ENCODE results near the gene LIPK.
"Not testable (repeated sequence)": the region's sequence is repeated elsewhere in the genome, so short reads cannot be mapped to it uniquely, and the experiment has no call there.

LIPK gene

GRCh38 chr10:88715517-88715916 lies 9.5 kb downstream of the LIPK start:
- DNase-seq = no peak

DNA sequence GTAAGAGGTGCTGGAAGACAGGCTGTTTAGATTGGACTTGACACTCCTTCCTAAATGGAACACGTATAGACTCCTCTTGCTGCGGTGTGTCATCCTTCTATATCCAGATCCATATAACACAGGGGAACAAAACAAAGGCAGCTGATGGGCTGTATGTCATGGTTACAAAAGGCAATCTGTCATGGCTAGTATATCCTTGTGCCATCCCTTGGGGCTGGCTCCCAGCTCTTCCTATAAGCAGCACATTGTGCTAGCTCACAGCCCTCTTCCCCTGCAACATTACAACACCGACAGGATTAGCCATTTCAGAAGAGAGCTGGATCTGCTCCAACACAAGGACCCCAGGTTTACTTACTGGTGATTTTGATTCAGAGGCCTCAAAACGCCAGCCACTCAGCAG lies 15.3 kb downstream of the LIPK start:
- DNase-seq = no peak

DNA sequence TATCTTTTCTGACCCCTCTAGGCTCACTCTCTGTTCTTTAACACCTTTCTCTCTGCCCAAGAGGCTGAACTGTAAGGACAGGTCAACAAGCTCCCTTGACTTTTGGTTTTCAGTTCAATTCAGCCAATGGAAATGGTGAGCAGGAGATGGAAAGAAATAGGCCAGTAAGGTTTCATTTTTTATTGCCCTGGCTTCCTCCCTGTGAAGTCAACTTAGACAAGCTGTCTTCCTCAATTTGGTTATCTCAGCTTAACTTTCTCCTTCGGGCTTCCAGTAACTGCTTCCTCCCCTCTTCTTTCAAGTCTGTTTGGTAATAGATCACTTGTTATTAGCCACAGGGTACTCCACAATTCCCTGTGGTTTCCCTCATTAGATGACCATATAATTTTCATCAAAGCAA lies 19.7 kb downstream of the LIPK start:
- no peak for DNase-seq

GRCh38 chr10:88728107-88728763 lies 22.2 kb downstream of the LIPK start:
- DNase-seq = peak; percentile 4

- DNase-seq = no peak
Observed at GRCh38 chr10:88730864-88731263, 24.8 kb downstream of the LIPK start.

DNA sequence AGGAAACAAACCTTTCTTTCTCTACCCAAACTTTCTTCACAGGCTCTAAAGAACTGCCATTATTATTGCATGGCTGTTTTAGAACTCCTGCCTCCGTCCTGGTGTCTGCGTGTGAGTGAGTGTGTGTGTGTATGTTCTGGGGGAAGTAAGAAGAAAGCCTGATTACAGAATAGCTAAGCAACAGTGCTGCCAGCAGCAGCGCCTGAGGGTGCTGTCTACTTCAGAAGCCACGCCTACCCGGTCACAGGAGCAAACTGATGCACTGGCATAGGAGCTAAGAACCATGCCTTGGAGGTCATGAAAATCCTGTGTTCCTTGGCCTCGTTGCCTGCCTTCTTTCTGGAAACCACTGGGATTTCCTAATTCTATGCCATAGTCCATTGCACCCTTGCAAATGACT lies 25.2 kb downstream of the LIPK start:
- no peak for DNase-seq

DNA sequence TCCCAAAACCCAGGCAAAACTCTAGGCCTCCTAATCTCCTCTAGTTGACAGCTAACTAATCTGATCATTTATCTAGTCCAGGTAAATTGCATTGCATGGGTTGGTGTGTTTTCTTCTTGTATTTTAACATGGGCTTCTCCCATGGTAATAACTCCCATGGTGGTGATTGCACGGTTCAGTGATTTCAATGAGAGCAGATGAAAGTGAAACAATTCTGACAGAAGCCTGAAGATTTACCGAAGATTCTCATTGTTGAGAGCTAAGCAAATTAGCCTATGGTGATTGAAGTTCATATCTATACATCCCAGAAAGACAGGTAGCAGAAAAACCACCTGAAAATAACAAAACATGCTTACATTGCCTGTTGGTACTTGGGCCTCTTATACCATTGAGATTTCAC lies 27.2 kb downstream of the LIPK start:
- DNase-seq = no peak

GRCh38 chr10:88735661-88736060 lies 29.6 kb downstream of the LIPK start:
- peak; percentile 25 for DNase-seq

DNA sequence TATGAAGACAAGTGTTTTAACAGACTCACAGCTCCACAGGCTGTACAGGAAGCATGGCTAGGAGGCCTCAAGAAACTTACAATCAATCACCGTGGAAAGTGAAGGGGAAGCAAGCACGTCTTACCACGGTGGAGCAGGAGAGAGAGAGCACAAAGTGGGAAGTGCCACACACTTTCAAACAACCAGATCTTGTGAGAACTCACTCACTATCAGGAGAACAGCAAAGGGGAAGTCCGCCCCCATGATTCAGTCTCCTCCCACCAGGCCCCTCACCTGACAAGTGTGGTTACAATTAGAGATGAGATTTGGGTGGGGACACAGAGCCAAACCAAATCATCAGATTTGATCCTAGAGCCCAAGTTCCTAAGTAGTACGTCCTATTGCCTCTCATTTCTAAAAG lies 35.9 kb downstream of the LIPK start:
- DNase-seq = not testable (repeated sequence)

- DNase-seq = no peak
Observed at GRCh38 chr10:88742448-88742847, 36.4 kb downstream of the LIPK start.

GRCh38 chr10:88744002-88744401 lies 38.0 kb downstream of the LIPK start:
- DNase-seq = no peak

- no peak for DNase-seq
Observed at GRCh38 chr10:88745633-88746032, 39.6 kb downstream of the LIPK start.

DNA sequence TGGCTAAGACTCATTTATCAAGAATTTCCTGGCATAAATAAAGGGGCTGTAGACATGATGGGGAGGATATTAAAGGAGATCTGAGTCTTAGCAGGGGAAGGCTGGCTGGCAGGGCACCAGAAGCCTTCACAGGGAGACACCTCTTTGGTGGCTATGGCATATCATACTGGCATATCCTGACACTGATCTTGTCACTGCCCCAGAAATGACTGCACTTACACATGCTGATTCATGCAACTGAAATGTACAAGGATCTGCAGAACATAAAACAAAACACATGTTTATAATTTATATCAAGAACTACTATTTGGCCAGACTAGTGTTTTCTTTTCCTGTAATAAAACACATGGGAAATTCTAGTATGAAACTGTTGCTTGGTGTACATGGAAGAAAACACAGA lies 48.2 kb downstream of the LIPK start:
- peak; percentile 82 for DNase-seq

DNA sequence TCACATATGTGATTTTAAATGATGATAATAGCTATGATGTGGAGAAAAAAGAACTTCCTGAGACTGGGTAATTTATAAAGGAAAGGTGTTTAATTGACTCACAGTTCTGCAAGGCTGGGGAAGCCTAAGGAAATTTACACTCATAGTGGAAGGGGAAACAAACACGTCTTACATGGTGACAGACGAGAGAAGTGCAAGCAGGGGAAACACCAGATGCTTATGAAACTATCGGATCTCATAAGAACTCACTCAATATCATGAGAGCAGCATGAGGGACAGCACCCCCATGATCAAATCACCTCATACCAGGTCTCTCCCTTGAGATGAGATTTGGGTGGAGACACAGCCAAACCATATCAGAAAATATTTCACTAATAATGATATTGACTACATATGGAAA lies 49.7 kb downstream of the LIPK start:
- no peak for DNase-seq

GRCh38 chr10:88756660-88757059 lies 50.6 kb downstream of the LIPK start:
- DNase-seq = no peak

- no peak for DNase-seq
Observed at GRCh38 chr10:88759366-88760101, 53.5 kb downstream of the LIPK start, which contains the start of gene LIPN. Gene LIPN, plus strand, starts transcription at chr10:88760020. Its CDS starts 1,386 bp downstream, at chr10:88761406.

GRCh38 chr10:88762906-88763305 lies 56.9 kb downstream of the LIPK start:
- no peak for DNase-seq

- DNase-seq = no peak
Observed at GRCh38 chr10:88763441-88763840, 57.4 kb downstream of the LIPK start.

DNA sequence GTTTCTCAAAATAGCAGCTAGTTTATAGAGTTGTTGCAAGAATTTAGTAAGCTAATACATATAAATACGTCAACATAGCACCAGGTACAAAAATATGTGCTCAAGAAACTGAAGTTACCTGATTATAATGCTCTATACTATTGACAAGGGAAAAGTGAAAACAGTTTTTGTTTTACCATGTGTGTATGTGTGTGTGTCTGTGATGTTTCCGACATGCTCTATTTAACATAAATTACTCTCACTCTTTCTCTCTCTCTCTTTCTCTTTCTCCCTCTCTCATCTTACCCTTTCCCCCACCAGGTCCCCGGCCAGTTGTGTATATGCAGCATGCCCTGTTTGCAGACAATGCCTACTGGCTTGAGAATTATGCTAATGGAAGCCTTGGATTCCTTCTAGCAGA lies 58.1 kb downstream of the LIPK start:
- DNase-seq = no peak

DNA sequence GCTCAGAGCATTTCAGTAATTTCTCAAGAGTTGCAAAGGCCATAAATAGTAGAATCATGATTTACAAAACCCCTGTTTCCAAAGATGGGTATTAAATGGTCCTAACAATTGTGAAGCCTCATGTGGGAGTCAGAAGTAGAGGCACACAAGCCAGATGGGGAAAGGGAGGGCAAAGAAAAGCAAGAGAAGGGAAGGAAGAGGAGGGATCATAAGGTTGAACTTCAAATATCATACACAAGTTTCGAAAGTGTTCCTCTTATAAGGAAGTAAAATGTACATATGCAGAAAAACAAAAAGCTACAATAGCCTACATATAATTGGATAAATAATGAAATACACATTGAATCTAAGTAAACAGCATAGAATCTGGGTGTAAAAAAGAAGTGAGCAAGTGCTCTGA lies 59.8 kb downstream of the LIPK start:
- no peak for DNase-seq

- no peak for DNase-seq
Observed at GRCh38 chr10:88769384-88769783, 63.3 kb downstream of the LIPK start.

GRCh38 chr10:88781206-88781605 lies 75.2 kb downstream of the LIPK start:
- no peak for DNase-seq

- no peak for DNase-seq
Observed at GRCh38 chr10:88782222-88782621, 76.2 kb downstream of the LIPK start.

- no peak for DNase-seq
Observed at GRCh38 chr10:88783724-88784123, 77.7 kb downstream of the LIPK start.

Data from fibroblast of skin of scalp (primary cell).